Mesothelial cell of epicardium (in vitro differentiated cells): ENCODE data around the gene SLC35E3. TPM values are rescaled to one million over a fixed set of nuclear protein-coding genes. Genes with fewer than 3 reads are reported as not detected.
"Not testable (repeated sequence)": the region's sequence is repeated elsewhere in the genome, so short reads cannot be mapped to it uniquely, and the experiment has no call there.

Experiments
- DNase-seq, 2 experiments: peaks; one replicate each; pipeline ENCODE4 v3.0.0; 2021; ENCODE audit warnings: low spot score in 2 of 2; ENCODE audit not compliant: unreplicated experiment in 2 of 2
- H3K27ac Mint-ChIP-seq: 2 replicates; pipeline ENCODE4 v1.8.0; 2021; ENCODE audit warnings: mixed read lengths
- H3K27me3 Mint-ChIP-seq: 2 replicates; pipeline ENCODE4 v1.8.0; 2021; ENCODE audit warnings: low read depth, mixed read lengths
- H3K36me3 Mint-ChIP-seq: 2 replicates; pipeline ENCODE4 v1.8.0; 2021; ENCODE audit warnings: mixed read lengths
- H3K4me1 Mint-ChIP-seq: 2 replicates; pipeline ENCODE4 v1.8.0; 2021; ENCODE audit warnings: mixed read lengths
- H3K4me3 Mint-ChIP-seq: 2 replicates; pipeline ENCODE4 v1.8.0; 2021; ENCODE audit warnings: mild to moderate bottlenecking, moderate library complexity, mixed read lengths
- H3K9me3 Mint-ChIP-seq: 2 replicates; pipeline ENCODE4 v1.8.0; 2021; ENCODE audit warnings: mixed read lengths
- CTCF ChIP-seq: fragments of 200-600 bp; sonication (generic); IDR thresholded peaks from one replicate; pipeline ENCODE4 v1.5.0; 2021; ENCODE audit warnings: antibody characterized with exemption; ENCODE audit not compliant: unreplicated experiment
- total RNA-seq: library from RNA; stranded (reverse); gene quantifications from 3 replicates; pipeline ENCODE4 v1.2.1, GENCODE V29; 2021

Gene SLC35E3
- total RNA-seq, 1 donor from 2014 or later: 12.3 TPM

- TF ChIP-seq CTCF: no peak
- no peak overlapping the region for H3K27ac Mint-ChIP-seq
- DNase-seq: no peak
- no peak overlapping the region for H3K4me3 Mint-ChIP-seq
- no peaks in the 10 kb centered on the region for H3K36me3 Mint-ChIP-seq
- H3K9me3 Mint-ChIP-seq: peaks cover under 1% of the 10 kb centered on the region
- H3K27me3 Mint-ChIP-seq: no peaks in the 10 kb centered on the region
- no peaks in the 10 kb centered on the region for H3K4me1 Mint-ChIP-seq
Measured at GRCh38 chr12:68794653-68795251, 48.8 kb downstream of the SLC35E3 start.

GRCh38 chr12:68796399-68796798, 50.4 kb downstream of the SLC35E3 start:
- no peaks in the 10 kb centered on the region for H3K36me3 Mint-ChIP-seq
- no peak overlapping the region for H3K27ac Mint-ChIP-seq
- H3K9me3 Mint-ChIP-seq: peaks cover 3% of the 10 kb centered on the region
- H3K4me3 Mint-ChIP-seq: no peak overlapping the region
- no peak for TF ChIP-seq CTCF
- no peaks in the 10 kb centered on the region for H3K27me3 Mint-ChIP-seq
- no peak for DNase-seq
- no peaks in the 10 kb centered on the region for H3K4me1 Mint-ChIP-seq

GRCh38 chr12:68798882-68799234, 52.9 kb downstream of the SLC35E3 start:
- Mint-ChIP-seq H3K27me3 (no peaks in the 10 kb centered on the region), H3K4me3 (no peak overlapping the region), H3K36me3 (no peaks in the 10 kb centered on the region), H3K4me1 (peaks cover 5% of the 10 kb centered on the region), H3K9me3 (peaks cover 3% of the 10 kb centered on the region), H3K27ac (no peak overlapping the region)
- no peak for TF ChIP-seq CTCF
- no peak for DNase-seq

- TF ChIP-seq CTCF: no peak
- H3K27ac Mint-ChIP-seq: no peak overlapping the region
- no peaks in the 10 kb centered on the region for H3K36me3 Mint-ChIP-seq
- DNase-seq: no peak
- H3K4me3 Mint-ChIP-seq: no peak overlapping the region
- peaks cover 3% of the 10 kb centered on the region for H3K9me3 Mint-ChIP-seq
- H3K4me1 Mint-ChIP-seq: peaks cover 5% of the 10 kb centered on the region
- H3K27me3 Mint-ChIP-seq: no peaks in the 10 kb centered on the region
Measured at GRCh38 chr12:68800294-68800693, 54.3 kb downstream of the SLC35E3 start.

- not testable (repeated sequence) for H3K4me3 Mint-ChIP-seq, H3K27me3 Mint-ChIP-seq, H3K27ac Mint-ChIP-seq, H3K36me3 Mint-ChIP-seq, H3K9me3 Mint-ChIP-seq, H3K4me1 Mint-ChIP-seq, DNase-seq
Measured at GRCh38 chr12:68801124-68801523, 55.1 kb downstream of the SLC35E3 start.

- not testable (repeated sequence) for H3K36me3 Mint-ChIP-seq, H3K27ac Mint-ChIP-seq, H3K4me1 Mint-ChIP-seq, H3K9me3 Mint-ChIP-seq, H3K27me3 Mint-ChIP-seq, DNase-seq, H3K4me3 Mint-ChIP-seq
Measured at GRCh38 chr12:68802372-68802745, 56.4 kb downstream of the SLC35E3 start.

GRCh38 chr12:68802911-68803651, 57.1 kb downstream of the SLC35E3 start:
- not testable (repeated sequence) for H3K36me3 Mint-ChIP-seq, H3K4me3 Mint-ChIP-seq, H3K4me1 Mint-ChIP-seq, DNase-seq, H3K27me3 Mint-ChIP-seq, H3K9me3 Mint-ChIP-seq
- H3K27ac Mint-ChIP-seq: peak overlapping the region; percentile 12
